ENCODE results near the gene GLCE.
A peak's percentile ranks its signal among the peaks of the same experiment; 100 is the strongest.
"Not testable (repeated sequence)": the region's sequence is repeated elsewhere in the genome, so short reads cannot be mapped to it uniquely, and the experiment has no call there.

GLCE gene

DNA sequence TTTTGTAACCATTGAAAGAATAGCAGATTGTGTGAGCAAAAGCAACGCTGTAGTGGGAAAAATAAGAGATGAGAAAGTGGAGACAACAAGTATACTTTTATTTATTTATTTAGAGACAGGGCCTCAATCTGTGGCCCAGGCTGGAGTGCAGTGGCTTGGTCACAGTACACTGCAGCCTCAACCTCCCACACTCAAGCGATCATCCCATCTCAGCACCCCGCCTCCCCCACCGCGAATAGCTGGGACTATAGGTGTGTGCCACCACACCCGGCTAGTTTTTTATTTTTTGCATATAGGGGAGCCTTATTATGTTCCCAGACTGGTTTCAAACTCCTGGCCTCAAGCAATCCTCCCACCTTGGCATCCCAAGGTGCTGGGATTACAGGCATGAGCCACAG, 1.6 kb upstream of the GLCE start:
- no peak for DNase-seq (ENCODE audit: low spot score in 2 of 2)
- Mint-ChIP-seq H3K36me3 (no peaks in the 10 kb centered on the region), H3K27me3 (peaks cover 5% of the 10 kb centered on the region), H3K4me3 (peak overlapping the region; percentile 51), H3K4me1 (peaks cover 10% of the 10 kb centered on the region), H3K27ac (peak overlapping the region; percentile 94), H3K9me3 (no peaks in the 10 kb centered on the region)
- no peak for ATAC-seq (ENCODE audit: low read depth)

DNA sequence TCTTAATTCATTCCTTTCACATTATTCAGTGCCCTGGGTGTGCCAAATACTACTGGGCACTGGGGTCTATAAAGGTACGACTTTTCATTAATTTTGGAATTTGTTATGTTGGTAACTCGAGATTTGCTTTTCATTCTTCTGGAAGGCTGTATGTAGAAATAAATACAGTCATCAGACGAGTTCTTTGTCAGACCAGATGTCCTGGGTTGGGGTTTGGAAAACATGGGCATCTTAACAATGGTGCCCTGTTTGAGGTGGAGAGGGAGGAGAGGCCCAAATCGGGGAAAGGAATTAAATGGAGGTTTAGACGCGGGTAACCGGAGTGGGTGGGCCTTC, 662 bp upstream of the GLCE start:
- ATAC-seq (ENCODE audit: low read depth) (no peak), DNase-seq (ENCODE audit: low spot score in 2 of 2) (no peak)
- H3K36me3 Mint-ChIP-seq, result no peaks in the 10 kb centered on the region
- H3K4me1 Mint-ChIP-seq, result peaks cover 10% of the 10 kb centered on the region
- H3K4me3 Mint-ChIP-seq, result peak overlapping the region; percentile 92
- H3K9me3 Mint-ChIP-seq, result no peaks in the 10 kb centered on the region
- peaks cover 2% of the 10 kb centered on the region for H3K27me3 Mint-ChIP-seq
- peak overlapping the region; percentile 94 for H3K27ac Mint-ChIP-seq

DNA sequence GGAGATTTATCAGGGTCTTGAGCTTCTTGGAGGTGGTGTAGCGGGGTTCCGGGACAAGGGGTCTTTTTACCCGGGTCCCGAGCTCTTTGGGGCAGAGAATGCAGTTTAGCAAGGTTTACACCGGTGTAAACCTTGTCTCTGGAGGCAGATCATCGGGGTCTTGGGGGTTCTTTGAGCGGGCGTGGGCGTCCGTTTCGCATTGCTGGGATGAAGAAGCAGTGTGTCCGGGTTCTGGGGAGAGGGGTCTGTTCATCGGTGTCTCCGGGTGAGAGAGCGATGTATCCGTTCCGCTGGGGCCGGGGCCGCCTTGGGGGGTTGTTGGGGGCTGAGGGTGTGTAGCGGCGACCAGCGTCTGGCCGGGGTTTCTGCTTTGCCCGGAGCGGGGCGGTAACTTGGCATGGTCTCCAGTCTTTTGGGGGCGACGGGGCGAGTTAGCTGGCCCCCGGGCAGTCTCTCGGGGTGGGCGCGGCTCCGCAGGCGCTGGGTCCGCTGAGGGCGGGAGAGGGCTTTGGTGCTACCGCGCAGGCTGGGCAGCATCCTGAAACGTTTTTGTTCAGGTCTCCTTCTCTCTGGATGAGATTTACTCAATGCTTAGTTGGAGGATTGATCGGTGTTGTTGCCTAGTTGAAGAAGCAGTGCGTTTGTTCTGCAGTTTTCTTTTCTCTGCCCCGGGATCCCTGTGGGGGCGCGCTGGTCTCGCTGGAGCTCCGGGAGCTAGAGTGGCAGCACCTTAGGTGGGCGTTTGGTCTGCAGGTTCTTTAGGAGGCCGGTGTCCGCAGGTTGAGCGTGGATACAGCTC, 843 bp downstream of the GLCE start:
- Mint-ChIP-seq H3K4me1 (peaks cover 16% of the 10 kb centered on the region), H3K27ac (peak overlapping the region; percentile 94), H3K27me3 (no peaks in the 10 kb centered on the region), H3K4me3 (peak overlapping the region; percentile 92), H3K9me3 (no peaks in the 10 kb centered on the region), H3K36me3 (no peaks in the 10 kb centered on the region)
- no peak for ATAC-seq (ENCODE audit: low read depth)
- peak; percentile 11 to 29 for DNase-seq (ENCODE audit: low spot score in 2 of 2)

DNA sequence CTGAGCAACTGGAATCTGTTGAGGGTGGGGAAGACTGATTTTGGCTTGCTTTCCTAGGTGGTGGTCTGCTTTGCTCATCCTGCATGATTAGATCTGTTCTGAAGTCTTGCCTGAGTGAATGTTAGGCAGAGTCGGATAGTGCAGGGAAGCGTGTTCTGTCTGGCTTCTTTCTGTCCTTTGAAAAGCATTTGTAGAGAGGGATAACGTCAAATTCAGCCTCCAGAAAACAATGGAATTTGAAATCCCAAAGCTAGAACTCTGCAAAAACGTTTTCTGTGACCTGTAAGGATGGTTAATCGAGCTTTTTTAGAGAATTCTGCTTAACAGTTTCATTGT, 1.4 kb downstream of the GLCE start:
- DNase-seq (ENCODE audit: low spot score in 2 of 2) (no peak), ATAC-seq (ENCODE audit: low read depth) (no peak)
- peaks cover 16% of the 10 kb centered on the region for H3K4me1 Mint-ChIP-seq
- peak overlapping the region; percentile 92 for H3K4me3 Mint-ChIP-seq
- no peaks in the 10 kb centered on the region for H3K9me3 Mint-ChIP-seq
- peak overlapping the region; percentile 94 for H3K27ac Mint-ChIP-seq
- H3K36me3 Mint-ChIP-seq, result no peaks in the 10 kb centered on the region
- no peaks in the 10 kb centered on the region for H3K27me3 Mint-ChIP-seq

DNA sequence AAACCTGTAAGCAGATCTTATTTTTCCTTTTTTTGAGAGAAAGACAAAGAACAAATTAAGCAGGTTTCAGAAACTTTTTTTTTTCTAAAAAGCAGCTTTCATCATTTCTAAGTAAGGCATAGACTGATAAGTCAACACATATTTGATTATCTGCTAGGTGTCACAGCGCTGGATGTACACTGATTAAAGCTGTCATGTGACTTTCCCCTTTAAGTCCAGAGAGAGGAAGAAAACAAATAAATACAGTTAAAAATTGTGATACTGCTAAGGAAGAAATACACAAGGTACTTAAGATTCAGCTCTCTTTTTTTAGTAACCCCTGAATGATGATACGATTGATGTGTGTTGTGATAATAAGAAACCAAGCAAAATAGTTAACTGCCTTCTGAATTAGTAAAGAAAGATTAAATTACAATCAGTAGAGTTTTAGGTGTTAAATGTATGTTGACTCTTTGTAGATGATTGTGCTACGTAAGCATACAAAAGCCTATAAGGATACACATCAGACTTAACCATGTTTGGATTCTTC, 2.8 kb downstream of the GLCE start:
- Mint-ChIP-seq H3K9me3 (no peaks in the 10 kb centered on the region), H3K4me3 (no peak overlapping the region), H3K4me1 (peaks cover 19% of the 10 kb centered on the region), H3K36me3 (no peaks in the 10 kb centered on the region), H3K27ac (no peak overlapping the region), H3K27me3 (no peaks in the 10 kb centered on the region)
- ATAC-seq (ENCODE audit: low read depth) (no peak), DNase-seq (ENCODE audit: low spot score in 2 of 2) (no peak)

DNA sequence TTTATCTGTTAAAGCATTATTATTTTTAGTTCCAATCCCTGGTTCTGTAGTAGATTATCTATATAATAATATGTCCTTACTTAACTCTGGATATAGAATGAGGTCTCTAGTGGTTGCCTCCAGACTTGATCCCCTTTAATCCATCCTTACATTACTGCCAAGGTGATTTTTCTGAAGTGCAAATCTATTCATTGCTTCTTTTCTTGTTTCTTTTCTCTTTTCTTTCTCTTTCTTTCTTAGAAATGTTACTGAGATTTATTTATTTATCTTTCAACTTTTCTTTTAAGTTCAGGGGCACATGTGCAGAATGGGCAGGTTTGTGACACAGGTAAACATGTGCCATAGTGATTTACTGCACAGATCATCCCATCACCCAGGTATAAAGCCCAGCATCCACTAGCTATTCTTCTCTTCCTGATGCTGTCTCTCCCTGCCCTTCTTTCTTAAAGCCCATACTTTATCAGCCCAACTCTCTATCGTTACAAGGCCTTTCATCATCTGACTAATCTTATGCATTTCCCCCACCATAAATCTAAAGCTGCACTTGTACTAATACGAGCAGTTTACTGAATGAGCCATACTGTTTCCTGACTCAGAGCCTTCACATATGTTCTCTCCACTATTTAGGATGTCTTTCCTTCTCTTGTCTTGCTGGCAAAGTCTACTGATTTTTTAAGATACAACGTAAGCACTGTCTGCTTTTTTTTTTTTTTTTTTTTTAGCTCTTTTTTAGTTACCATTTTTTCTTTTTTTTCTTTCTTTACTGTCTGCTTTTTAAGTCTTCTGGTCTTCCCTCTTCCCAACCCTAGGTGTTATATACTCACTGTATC, 4.6 kb downstream of the GLCE start:
- H3K36me3 Mint-ChIP-seq, result peaks cover 3% of the 10 kb centered on the region
- DNase-seq (ENCODE audit: low spot score in 2 of 2), result no peak
- peaks cover 15% of the 10 kb centered on the region for H3K4me1 Mint-ChIP-seq
- no peak for ATAC-seq (ENCODE audit: low read depth)
- no peaks in the 10 kb centered on the region for H3K9me3 Mint-ChIP-seq
- H3K4me3 Mint-ChIP-seq, result no peak overlapping the region
- no peak overlapping the region for H3K27ac Mint-ChIP-seq
- H3K27me3 Mint-ChIP-seq, result no peaks in the 10 kb centered on the region

DNA sequence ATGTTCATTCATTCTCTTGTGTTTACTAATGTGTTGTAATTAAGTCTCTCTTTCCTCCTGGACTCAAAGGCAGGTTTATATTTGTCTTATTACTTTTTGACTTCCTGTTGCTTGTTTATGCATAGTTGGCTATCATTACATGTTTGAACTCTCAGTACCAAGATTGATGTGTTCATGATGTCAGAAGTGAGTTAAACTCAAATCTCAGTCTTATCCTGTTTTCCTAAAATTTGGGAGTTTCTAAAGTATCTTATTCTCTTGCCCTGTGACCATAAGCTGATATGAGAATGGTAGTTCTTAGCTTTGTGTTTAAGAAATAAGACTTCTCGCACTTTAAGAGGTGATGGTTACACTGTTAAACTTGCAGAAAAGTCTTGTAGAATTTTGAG, 5.2 kb downstream of the GLCE start:
- Mint-ChIP-seq H3K9me3 (no peaks in the 10 kb centered on the region), H3K36me3 (peaks cover 3% of the 10 kb centered on the region), H3K27ac (no peak overlapping the region), H3K27me3 (no peaks in the 10 kb centered on the region), H3K4me3 (no peak overlapping the region), H3K4me1 (peaks cover 15% of the 10 kb centered on the region)
- ATAC-seq (ENCODE audit: low read depth) (no peak), DNase-seq (ENCODE audit: low spot score in 2 of 2) (no peak)

DNA sequence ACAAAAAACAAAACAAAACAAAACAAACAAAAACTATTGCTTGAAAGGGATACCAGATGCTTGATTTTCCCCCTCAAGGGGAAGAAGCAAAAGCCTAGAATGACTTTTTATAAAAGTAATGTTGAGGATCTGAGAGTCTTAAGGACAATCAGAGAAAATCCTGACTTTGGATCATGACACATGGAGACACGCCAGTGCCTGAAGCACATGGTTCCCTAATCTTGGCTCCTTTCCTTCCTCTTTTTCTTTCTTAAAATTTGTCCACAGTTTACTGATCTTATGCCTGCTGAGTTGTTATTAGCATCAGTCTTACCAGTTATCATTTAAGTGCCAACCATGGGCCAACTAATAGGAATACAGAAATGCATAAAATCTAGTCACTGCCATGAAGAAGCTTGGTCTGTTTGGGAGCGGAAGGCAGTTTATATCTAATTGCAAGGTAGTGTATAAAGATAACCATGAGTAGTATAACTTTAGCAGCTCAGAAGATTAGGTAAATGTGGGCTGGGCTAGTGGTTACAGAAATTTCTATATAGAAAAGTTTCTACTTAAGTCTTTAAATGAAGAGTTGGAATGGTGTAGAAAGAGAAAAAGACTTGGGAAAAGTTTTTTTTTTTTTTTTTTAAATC, 6.9 kb downstream of the GLCE start:
- peaks cover 9% of the 10 kb centered on the region for H3K4me1 Mint-ChIP-seq
- DNase-seq (ENCODE audit: low spot score in 2 of 2) (no peak), ATAC-seq (ENCODE audit: low read depth) (no peak)
- no peak overlapping the region for H3K27ac Mint-ChIP-seq
- H3K27me3 Mint-ChIP-seq, result no peaks in the 10 kb centered on the region
- peaks cover 3% of the 10 kb centered on the region for H3K36me3 Mint-ChIP-seq
- no peaks in the 10 kb centered on the region for H3K9me3 Mint-ChIP-seq
- no peak overlapping the region for H3K4me3 Mint-ChIP-seq

DNA sequence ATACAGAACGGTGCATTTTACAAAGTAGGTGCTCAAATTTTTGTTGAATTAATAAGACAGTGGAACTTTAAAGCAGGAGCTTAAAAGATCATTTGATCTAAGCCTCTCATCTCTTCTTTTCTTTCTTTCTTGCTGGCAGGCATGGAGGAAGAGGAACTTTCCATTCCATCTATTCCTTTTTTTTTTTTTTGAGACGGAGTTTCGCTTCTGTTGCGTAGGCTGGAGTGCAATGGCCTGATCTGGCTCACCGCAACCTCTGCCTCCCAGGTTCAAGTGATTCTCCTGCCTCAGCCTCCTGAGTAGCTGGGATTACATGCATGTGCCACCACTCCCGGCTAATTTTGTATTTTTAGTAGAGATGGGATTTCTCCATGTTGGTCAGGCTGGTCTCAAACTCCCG, 7.9 kb downstream of the GLCE start:
- not testable (repeated sequence) for ATAC-seq (ENCODE audit: low read depth); H3K27me3 Mint-ChIP-seq; H3K4me3 Mint-ChIP-seq; H3K27ac Mint-ChIP-seq; H3K36me3 Mint-ChIP-seq; H3K9me3 Mint-ChIP-seq; DNase-seq (ENCODE audit: low spot score in 2 of 2); H3K4me1 Mint-ChIP-seq

DNA sequence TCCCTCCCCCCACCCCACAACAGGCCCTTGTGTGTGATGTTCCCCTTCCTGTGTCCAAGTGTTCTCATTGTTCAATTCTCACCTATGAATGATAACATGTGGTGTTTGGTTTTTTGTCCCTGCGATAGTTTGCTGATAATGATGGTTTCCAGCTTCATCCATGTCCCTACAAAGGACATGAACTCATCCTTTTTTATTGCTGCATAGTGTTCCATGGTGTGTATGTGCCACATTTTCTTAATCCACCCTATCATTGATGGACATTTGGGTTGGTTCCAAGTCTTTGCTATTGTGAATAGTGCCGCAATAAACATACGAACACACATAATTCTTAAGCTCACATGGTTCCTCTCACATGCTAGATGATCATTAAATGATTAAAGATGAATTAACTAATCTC, 9.1 kb downstream of the GLCE start:
- H3K27me3 Mint-ChIP-seq; H3K4me1 Mint-ChIP-seq; H3K9me3 Mint-ChIP-seq; ATAC-seq (ENCODE audit: low read depth); H3K4me3 Mint-ChIP-seq; H3K36me3 Mint-ChIP-seq; DNase-seq (ENCODE audit: low spot score in 2 of 2); H3K27ac Mint-ChIP-seq: not testable (repeated sequence)

DNA sequence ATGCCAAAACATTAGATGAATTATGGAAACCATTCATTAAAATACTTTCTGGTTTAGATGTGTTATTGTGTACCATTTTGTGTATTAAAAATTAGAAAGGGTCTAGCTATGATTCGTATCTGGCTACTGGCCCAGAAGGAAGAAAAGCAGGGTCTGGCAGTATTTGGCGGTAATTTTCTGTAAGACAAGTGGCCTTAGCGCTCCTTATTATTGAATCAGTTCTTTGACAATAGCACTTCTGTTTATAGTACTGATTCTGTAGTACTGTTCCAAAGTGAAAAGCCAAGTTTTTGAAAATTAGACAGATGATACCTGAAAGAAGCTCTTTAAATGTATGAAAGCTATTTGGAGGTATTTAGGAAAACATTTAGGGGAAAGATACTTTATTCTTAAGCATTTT, 10.2 kb downstream of the GLCE start:
- no peaks in the 10 kb centered on the region for H3K27me3 Mint-ChIP-seq

DNA sequence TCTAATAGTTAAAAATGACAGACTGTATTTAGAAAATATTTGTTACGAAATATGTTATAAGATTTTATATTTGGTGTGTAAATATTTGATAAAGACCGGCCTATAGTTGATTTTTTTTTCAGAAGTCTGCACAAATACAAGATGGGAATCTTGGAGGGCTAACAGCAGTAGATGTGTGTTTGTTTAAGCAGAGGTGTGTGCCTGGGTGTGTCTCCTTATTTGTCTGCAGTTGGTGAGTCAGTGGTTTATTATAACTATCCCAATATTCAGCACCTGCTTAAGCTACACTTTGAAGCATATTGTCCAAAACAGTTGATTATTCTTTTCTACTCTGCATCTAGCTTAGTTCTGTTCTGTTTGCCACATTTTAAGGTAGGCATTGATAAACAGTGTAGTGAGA, 12.4 kb downstream of the GLCE start:
- DNase-seq (ENCODE audit: low spot score in 2 of 2) (no peak), ATAC-seq (ENCODE audit: low read depth) (no peak)
- Mint-ChIP-seq H3K36me3 (peaks cover 3% of the 10 kb centered on the region), H3K27me3 (no peaks in the 10 kb centered on the region), H3K9me3 (no peaks in the 10 kb centered on the region), H3K27ac (no peak overlapping the region), H3K4me3 (no peak overlapping the region), H3K4me1 (no peaks in the 10 kb centered on the region)

More for the DNA sequence above, 10.2 kb downstream of the GLCE start:
- Mint-ChIP-seq H3K4me3 (no peak overlapping the region), H3K36me3 (peaks cover 3% of the 10 kb centered on the region), H3K27ac (no peak overlapping the region), H3K4me1 (peaks cover 4% of the 10 kb centered on the region), H3K9me3 (no peaks in the 10 kb centered on the region)
- ATAC-seq (ENCODE audit: low read depth) (no peak), DNase-seq (ENCODE audit: low spot score in 2 of 2) (no peak)

DNA sequence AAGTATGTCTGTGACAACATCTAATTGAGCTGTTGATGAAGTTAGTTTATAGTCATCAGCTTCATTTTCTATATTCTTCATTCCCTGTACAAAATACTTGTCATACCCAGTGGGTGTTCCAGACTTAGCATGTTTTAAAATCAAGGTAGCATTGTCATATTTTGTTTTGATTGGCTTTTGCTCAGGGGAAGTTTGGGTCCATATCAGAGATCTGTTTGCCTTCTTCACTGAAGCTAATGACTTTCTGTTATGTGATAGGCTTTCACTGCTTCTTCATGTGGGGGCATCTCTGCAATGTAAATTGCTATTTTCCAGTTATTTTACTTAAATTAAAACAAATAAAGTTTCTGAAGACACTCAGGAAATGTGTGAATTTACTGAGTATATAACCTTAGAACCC, 15.1 kb downstream of the GLCE start:
- no peaks in the 10 kb centered on the region for H3K36me3 Mint-ChIP-seq
- H3K9me3 Mint-ChIP-seq, result no peaks in the 10 kb centered on the region
- no peak for DNase-seq (ENCODE audit: low spot score in 2 of 2)
- H3K27ac Mint-ChIP-seq, result no peak overlapping the region
- no peak overlapping the region for H3K4me3 Mint-ChIP-seq
- no peaks in the 10 kb centered on the region for H3K27me3 Mint-ChIP-seq
- H3K4me1 Mint-ChIP-seq, result no peaks in the 10 kb centered on the region
- no peak for ATAC-seq (ENCODE audit: low read depth)

DNA sequence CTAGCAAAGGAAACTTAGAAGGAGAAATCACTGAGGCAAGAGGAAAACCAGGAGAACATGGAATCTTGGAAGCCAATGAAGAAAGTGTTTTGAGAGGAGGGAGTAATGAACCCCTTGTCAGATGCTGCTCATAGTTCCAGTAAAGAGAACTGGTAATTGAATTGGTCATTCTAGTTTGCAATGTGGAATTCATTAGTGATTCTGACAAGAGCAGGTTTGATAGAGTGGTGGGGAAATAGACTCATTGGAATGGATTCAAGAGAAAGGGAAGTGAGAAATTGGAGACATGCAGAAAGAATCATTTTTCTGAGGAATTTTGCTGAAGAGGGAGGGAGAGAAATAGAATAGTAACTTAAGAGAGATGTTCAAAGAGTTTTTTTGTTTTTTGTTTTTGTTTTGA, 21.0 kb downstream of the GLCE start:
- Mint-ChIP-seq H3K27me3 (no peaks in the 10 kb centered on the region), H3K36me3 (no peaks in the 10 kb centered on the region), H3K27ac (no peak overlapping the region), H3K4me3 (no peak overlapping the region), H3K9me3 (no peaks in the 10 kb centered on the region), H3K4me1 (peaks cover 5% of the 10 kb centered on the region)
- ATAC-seq (ENCODE audit: low read depth) (no peak), DNase-seq (ENCODE audit: low spot score in 2 of 2) (no peak)

All from memory B cell (primary cell).